Natural killer cell (primary cell): Measurements from ENCODE around the gene PFKFB2. TPM values are rescaled to one million over a fixed set of nuclear protein-coding genes. Genes with fewer than 3 reads are reported as not detected.
A peak's percentile ranks its signal among the peaks of the same experiment; 100 is the strongest.

ENCODE experiments used
- ATAC-seq, 3 donors: fragments of 150-1000 bp in 2 of 3; fragments of 200-7000 bp in 1 of 3; cut with Tn5 transposase; 1 replicate in 1 of 3; 2 replicates in 2 of 3; pipeline ENCODE4 v1.10.0; 2021; ENCODE audit warnings: mild to moderate bottlenecking in 2 of 3, moderate library complexity in 2 of 3
- DNase-seq, 2 donors: peaks; one replicate each; pipeline versions ENCODE4 v3.0.0 to v3.0.0-alpha.2; 2013 to 2021; ENCODE audit warnings: mixed read lengths in 1 of 2
- H3K27ac ChIP-seq: one replicate; pipeline ENCODE4 v1.5.1; 2013; ENCODE audit warnings: mild to moderate bottlenecking, low read length
- H3K27me3 ChIP-seq: one replicate; pipeline ENCODE4 v1.6.1; 2013; ENCODE audit warnings: low read length; ENCODE audit not compliant: control insufficient read depth, insufficient read depth
- H3K36me3 ChIP-seq: one replicate; pipeline ENCODE4 v1.6.1; 2013; ENCODE audit warnings: low read length; ENCODE audit not compliant: control insufficient read depth, insufficient read depth
- H3K4me1 ChIP-seq: one replicate; pipeline ENCODE4 v1.6.1; 2013; ENCODE audit warnings: low read length; ENCODE audit not compliant: control insufficient read depth, insufficient read depth
- H3K4me3 ChIP-seq: one replicate; pipeline ENCODE4 v1.5.1; 2013; ENCODE audit warnings: low read length
- H3K9me3 ChIP-seq: one replicate; pipeline ENCODE4 v1.6.1; 2013; ENCODE audit warnings: low read length; ENCODE audit not compliant: control insufficient read depth, insufficient read depth
- H3K27ac Mint-ChIP-seq, 2 donors: one replicate each; pipeline ENCODE4 v1.8.0; 2022; ENCODE audit warnings: mild to moderate bottlenecking in 2 of 2, mixed read lengths in 2 of 2, moderate library complexity in 1 of 2
- H3K27me3 Mint-ChIP-seq, 2 donors: one replicate each; pipeline ENCODE4 v1.8.0; 2022; ENCODE audit warnings: low read depth in 2 of 2, mixed read lengths in 2 of 2
- H3K36me3 Mint-ChIP-seq: one replicate; pipeline ENCODE4 v1.8.0; 2022; ENCODE audit warnings: mixed read lengths
- H3K4me1 Mint-ChIP-seq, 2 donors: one replicate each; pipeline ENCODE4 v1.8.0; 2022; ENCODE audit warnings: mixed read lengths in 2 of 2
- H3K4me3 Mint-ChIP-seq: one replicate; pipeline ENCODE4 v1.8.0; 2022; ENCODE audit warnings: mild to moderate bottlenecking, moderate library complexity, mixed read lengths
- H3K9me3 Mint-ChIP-seq, 2 donors: one replicate each; pipeline ENCODE4 v1.8.0; 2022; ENCODE audit warnings: mixed read lengths in 2 of 2
- CTCF ChIP-seq: fragments of 200-600 bp; IDR thresholded peaks from one replicate; pipeline ENCODE4 v1.8.0; 2022; ENCODE audit warnings: antibody characterized with exemption
- WGBS: methylation state at CpG from one replicate; pipeline ENCODE4 v1.1.7; 2013; ENCODE audit warnings: missing lambda C conversion rate; ENCODE audit not compliant: insufficient coverage; 5-methylcytosine and 5-hydroxymethylcytosine counted together
- intact Hi-C: fragments of 100-400 bp; cut with micrococcal nuclease; formaldehyde crosslinking; loops from one replicate; pipeline ENCODE4 v1.14.2; 2022
- total RNA-seq, 4 donors: library from RNA; stranded (reverse); fragments of 120-200 nt in 1 of 4; gene quantifications; one replicate each; pipeline versions ENCODE4 v1.2.3 to v1.2.4, GENCODE V29; 2013 to 2022

PFKFB2 gene
- total RNA-seq, 3 donors from 2014 or later (not counting 1 experiment from before 2014, with no cell fraction given): 5.3 to 8.5 (median 7.4) TPM

GRCh38 chr1:207076181-207076955 is 23.3 kb downstream of the PFKFB2 start:
- Histone ChIP-seq H3K36me3 (no peaks in the 10 kb centered on the region), H3K9me3 (no peaks in the 10 kb centered on the region), H3K4me1 (peaks cover 8% of the 10 kb centered on the region), H3K27ac (no peak overlapping the region), H3K27me3 (no peaks in the 10 kb centered on the region), H3K4me3 (no peak overlapping the region)
- H3K27me3 Mint-ChIP-seq: peaks cover 0 to 7% of the 10 kb centered on the region in 2 donors
- no peak overlapping the region for H3K27ac Mint-ChIP-seq
- ATAC-seq: no peak
- DNase-seq: no peak
- no peak for TF ChIP-seq CTCF
- peaks cover 3 to 5% of the 10 kb centered on the region in 2 donors for H3K4me1 Mint-ChIP-seq
- H3K9me3 Mint-ChIP-seq: no peaks in the 10 kb centered on the region
- intact Hi-C loops: no loop called here
- H3K4me3 Mint-ChIP-seq: no peak overlapping the region
- H3K36me3 Mint-ChIP-seq: no peaks in the 10 kb centered on the region
- 87% methylated on average over 4 of the region's 5 CpGs for WGBS

GRCh38 chr1:207077012-207077411 is 23.9 kb downstream of the PFKFB2 start:
- Mint-ChIP-seq H3K4me1 (no peaks in the 10 kb centered on the region), H3K9me3 (no peaks in the 10 kb centered on the region), H3K4me3 (no peak overlapping the region), H3K36me3 (no peaks in the 10 kb centered on the region), H3K27me3 (peaks cover under 1 to 8% of the 10 kb centered on the region in 2 donors), H3K27ac (no peak overlapping the region)
- WGBS: 100% methylated on average over 1 of the region's 1 CpG
- Histone ChIP-seq H3K27me3 (no peaks in the 10 kb centered on the region), H3K27ac (no peak overlapping the region), H3K9me3 (no peaks in the 10 kb centered on the region), H3K4me3 (no peak overlapping the region), H3K4me1 (peaks cover 2% of the 10 kb centered on the region), H3K36me3 (no peaks in the 10 kb centered on the region)
- no peak for ATAC-seq
- intact Hi-C loops: loop anchor here (1.0 kb wide), 1 partner anchor 27 kb away; no protein-coding TSS in a partner anchor
- no peak for DNase-seq
- no peak for TF ChIP-seq CTCF

- WGBS: 60% methylated on average over 6 of the region's 6 CpGs
- TF ChIP-seq CTCF: peak; percentile 89
- no peaks in the 10 kb centered on the region for H3K9me3 ChIP-seq
- no peaks in the 10 kb centered on the region for H3K36me3 ChIP-seq
- Mint-ChIP-seq H3K36me3 (no peaks in the 10 kb centered on the region), H3K4me3 (no peak overlapping the region), H3K27ac (no peak overlapping the region), H3K27me3 (peaks cover 8 to 11% of the 10 kb centered on the region in 2 donors), H3K9me3 (no peaks in the 10 kb centered on the region), H3K4me1 (no peaks in the 10 kb centered on the region)
- H3K27me3 ChIP-seq: no peaks in the 10 kb centered on the region
- ATAC-seq: peak; percentile 92 to 100 (median 98)
- H3K4me1 ChIP-seq: no peaks in the 10 kb centered on the region
- peak in 1 of 2 donors; percentile 89 for DNase-seq
- intact Hi-C loops: loop anchor here (1.0 kb wide), 1 partner anchor 27 kb away; no protein-coding TSS in a partner anchor
- H3K27ac ChIP-seq: no peak overlapping the region
- H3K4me3 ChIP-seq: no peak overlapping the region
These were observed 24.6 kb downstream of the PFKFB2 start for GRCh38 chr1:207077470-207078377.
